Type B pancreatic cell (in vitro differentiated cells): Measurements from ENCODE around the gene MCC. TPM values are rescaled to one million over a fixed set of nuclear protein-coding genes. Genes with fewer than 3 reads are reported as not detected.
"Not testable (repeated sequence)": the region's sequence is repeated elsewhere in the genome, so short reads cannot be mapped to it uniquely, and the experiment has no call there.

Experiments
- DNase-seq: peaks from one replicate; pipeline ENCODE4 v3.0.0; 2021; ENCODE audit warnings: mixed read lengths; ENCODE audit not compliant: unreplicated experiment; ENCODE audit errors: extremely low spot score
- H3K27ac Mint-ChIP-seq: 2 replicates; pipeline ENCODE4 v1.8.0; 2021; ENCODE audit warnings: mild to moderate bottlenecking, mixed read lengths
- H3K27me3 Mint-ChIP-seq: 2 replicates; pipeline ENCODE4 v1.8.0; 2021; ENCODE audit warnings: mixed read lengths
- H3K36me3 Mint-ChIP-seq: 2 replicates; pipeline ENCODE4 v1.8.0; 2021; ENCODE audit warnings: mixed read lengths
- H3K4me1 Mint-ChIP-seq: one replicate; pipeline ENCODE4 v1.8.0; 2021; ENCODE audit warnings: mixed read lengths; ENCODE audit not compliant: unreplicated experiment
- H3K4me3 Mint-ChIP-seq: 2 replicates; pipeline ENCODE4 v1.8.0; 2021; ENCODE audit warnings: mild to moderate bottlenecking, mixed read lengths
- H3K9me3 Mint-ChIP-seq: 2 replicates; pipeline ENCODE4 v1.8.0; 2021; ENCODE audit warnings: mixed read lengths
- CTCF ChIP-seq: fragments of 200-600 bp; sonication (generic); conservative IDR thresholded peaks from 2 replicates; pipeline ENCODE4 v1.5.0; 2021; ENCODE audit warnings: antibody characterized with exemption, mild to moderate bottlenecking
- total RNA-seq: library from RNA; stranded (reverse); gene quantifications from 2 replicates; pipeline ENCODE4 v1.2.1, GENCODE V29; 2021; ENCODE audit warnings: low replicate concordance

MCC gene
- total RNA-seq, 1 donor from 2014 or later = 24.0 TPM

DNA sequence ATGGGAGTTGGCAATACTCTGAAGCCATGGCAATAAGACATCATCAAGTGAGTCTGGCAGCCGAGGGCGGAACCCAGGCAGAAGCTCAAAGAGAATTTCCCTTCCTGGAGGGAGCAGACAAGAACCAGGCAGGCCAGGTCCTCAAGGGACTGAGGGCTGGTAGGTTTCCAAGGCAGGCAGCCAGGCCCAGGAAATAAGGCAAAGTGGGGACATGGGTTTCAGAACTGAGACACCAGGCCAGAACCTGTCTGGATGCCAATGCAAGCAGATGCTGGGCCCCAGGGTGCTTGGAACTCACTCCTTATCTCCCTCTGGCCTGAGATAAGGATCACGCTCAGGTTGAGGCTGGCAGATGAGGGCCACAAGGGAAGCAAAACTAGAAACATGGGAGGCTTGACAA, 62.3 kb downstream of the MCC start:
- H3K27ac Mint-ChIP-seq = no peak overlapping the region
- H3K27me3 Mint-ChIP-seq = no peaks in the 10 kb centered on the region
- no peaks in the 10 kb centered on the region for H3K36me3 Mint-ChIP-seq
- peaks cover 4% of the 10 kb centered on the region for H3K4me1 Mint-ChIP-seq
- DNase-seq = no peak
- no peak overlapping the region for H3K4me3 Mint-ChIP-seq
- no peak for TF ChIP-seq CTCF
- no peaks in the 10 kb centered on the region for H3K9me3 Mint-ChIP-seq

GRCh38 chr5:113421693-113422092, 66.6 kb downstream of the MCC start:
- peak overlapping the region; percentile 0 for H3K27ac Mint-ChIP-seq
- H3K9me3 Mint-ChIP-seq = no peaks in the 10 kb centered on the region
- H3K4me1 Mint-ChIP-seq = peaks cover 4% of the 10 kb centered on the region

GRCh38 chr5:113405530-113405929, 82.7 kb downstream of the MCC start:
- no peaks in the 10 kb centered on the region for H3K27me3 Mint-ChIP-seq
- no peak for DNase-seq
- TF ChIP-seq CTCF = no peak
- H3K36me3 Mint-ChIP-seq = no peaks in the 10 kb centered on the region
- no peak overlapping the region for H3K4me3 Mint-ChIP-seq
- no peak overlapping the region for H3K27ac Mint-ChIP-seq
- peaks cover 4% of the 10 kb centered on the region for H3K4me1 Mint-ChIP-seq
- H3K9me3 Mint-ChIP-seq = no peaks in the 10 kb centered on the region

More at GRCh38 chr5:113421693-113422092, 66.6 kb downstream of the MCC start:
- Mint-ChIP-seq H3K27me3 (no peaks in the 10 kb centered on the region), H3K4me3 (no peak overlapping the region), H3K36me3 (no peaks in the 10 kb centered on the region)
- no peak for TF ChIP-seq CTCF
- DNase-seq = no peak

DNA sequence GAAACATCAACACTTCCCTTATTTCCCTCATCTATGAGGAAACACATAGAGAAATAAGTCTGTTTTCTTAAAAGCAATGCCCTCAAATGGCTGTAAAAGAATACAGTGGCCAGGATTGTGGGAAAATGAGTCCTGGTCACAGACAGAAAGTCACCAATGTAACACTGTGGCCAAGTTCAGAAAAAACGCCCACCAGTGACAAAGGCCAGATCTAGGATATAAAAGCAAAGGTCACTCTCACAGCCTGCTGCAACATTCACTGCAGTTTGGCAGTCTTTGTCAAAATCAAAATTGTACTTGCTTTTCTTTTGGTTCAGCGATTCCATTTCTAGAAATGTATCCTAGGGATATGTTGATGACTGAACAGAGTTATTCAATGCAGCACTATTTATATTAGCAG, 84.0 kb downstream of the MCC start:
- DNase-seq = no peak
- no peak overlapping the region for H3K27ac Mint-ChIP-seq
- no peak for TF ChIP-seq CTCF
- no peaks in the 10 kb centered on the region for H3K9me3 Mint-ChIP-seq
- H3K4me3 Mint-ChIP-seq = no peak overlapping the region
- no peaks in the 10 kb centered on the region for H3K27me3 Mint-ChIP-seq
- no peaks in the 10 kb centered on the region for H3K36me3 Mint-ChIP-seq
- H3K4me1 Mint-ChIP-seq = peaks cover 8% of the 10 kb centered on the region

DNA sequence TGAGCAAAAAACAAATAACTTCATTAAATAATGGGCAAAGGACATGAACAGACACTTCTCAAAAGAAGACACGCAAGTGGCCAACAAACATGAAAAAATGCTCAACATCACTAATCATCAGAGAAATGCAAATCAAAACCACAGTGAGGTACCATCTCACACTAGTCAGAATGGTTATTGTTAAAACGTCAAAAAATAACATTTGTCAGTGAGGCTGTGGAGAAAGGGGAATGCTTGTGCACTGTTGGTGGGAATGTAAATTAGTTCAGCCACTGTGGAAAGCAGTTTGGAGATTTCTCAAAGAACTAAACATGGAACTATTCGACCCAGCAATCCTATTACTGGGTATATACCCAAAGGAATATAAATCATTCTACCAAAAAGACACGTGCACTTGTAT, 90.3 kb downstream of the MCC start:
- H3K36me3 Mint-ChIP-seq, DNase-seq, H3K27ac Mint-ChIP-seq, H3K27me3 Mint-ChIP-seq, H3K4me1 Mint-ChIP-seq, H3K9me3 Mint-ChIP-seq, H3K4me3 Mint-ChIP-seq: not testable (repeated sequence)

GRCh38 chr5:113397046-113397445, 91.2 kb downstream of the MCC start:
- Mint-ChIP-seq H3K27ac (no peak overlapping the region), H3K27me3 (no peaks in the 10 kb centered on the region), H3K9me3 (no peaks in the 10 kb centered on the region), H3K4me3 (no peak overlapping the region), H3K4me1 (peaks cover 4% of the 10 kb centered on the region), H3K36me3 (no peaks in the 10 kb centered on the region)
- no peak for DNase-seq
- TF ChIP-seq CTCF = no peak
